ENCODE results near the gene NOL12. TPM values are rescaled to one million over a fixed set of nuclear protein-coding genes. Genes with fewer than 3 reads are reported as not detected.
A peak's percentile ranks its signal among the peaks of the same experiment; 100 is the strongest.
"Not testable (repeated sequence)": the region's sequence is repeated elsewhere in the genome, so short reads cannot be mapped to it uniquely, and the experiment has no call there.

Gene NOL12
- total and polyA plus RNA-seq, 4 experiments from 2014 or later, result 38.8 to 52.0 (median 51.0) TPM

DNA sequence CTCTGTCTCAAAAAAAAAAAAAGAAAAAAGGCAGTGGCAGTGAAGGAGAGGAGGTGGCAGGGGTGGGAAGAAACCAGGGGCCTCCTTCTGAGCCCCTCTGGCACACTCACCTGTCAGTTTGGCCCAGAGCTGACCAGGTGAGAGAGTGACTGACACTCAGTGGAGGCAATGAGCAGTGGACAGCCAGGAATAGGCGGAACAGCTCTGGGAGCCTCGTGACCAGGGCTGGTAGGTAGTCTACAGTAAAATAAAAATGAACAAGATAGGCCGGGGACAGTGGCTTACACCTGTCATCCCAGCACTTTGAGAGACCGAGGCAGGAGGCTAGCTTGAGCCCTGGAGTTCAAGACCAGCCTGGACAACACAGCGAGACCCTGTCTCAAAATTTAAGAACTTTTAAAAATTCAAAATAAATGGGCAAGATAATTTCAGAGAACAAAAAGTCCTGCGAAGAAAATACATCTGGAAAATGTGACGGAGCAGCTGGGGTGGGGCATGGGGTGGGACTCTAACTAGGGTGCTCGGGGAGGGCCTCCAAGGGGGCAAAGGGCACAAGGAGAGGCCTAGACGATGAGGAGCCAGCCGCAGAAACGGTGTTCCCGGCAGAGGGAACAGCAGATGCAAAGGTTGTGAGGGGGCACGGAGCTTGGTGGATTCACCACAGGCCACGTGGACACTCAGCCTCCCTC, 31.4 kb upstream of the NOL12 start:
- Histone ChIP-seq H3K36me3 (ENCODE audit: insufficient read depth, low read length) (peaks cover 43% of the 10 kb centered on the region), H3K4me1 (ENCODE audit: insufficient read depth, low read length) (peaks cover 15% of the 10 kb centered on the region), H3K27ac (ENCODE audit: low read depth, low read length) (no peak overlapping the region), H3K9me3 (ENCODE audit: control insufficient read depth in 1 of 2, low read length in 2 of 2) (no peaks in the 10 kb centered on the region), H3K27me3 (ENCODE audit: insufficient read depth, low read length) (no peaks in the 10 kb centered on the region), H3K4me3 (ENCODE audit: low read length in 2 of 2) (no peak overlapping the region)
- Mint-ChIP-seq H3K27ac (peak overlapping the region in 3 of 7 donors; percentile 21 to 37 (median 36)), H3K27me3 (no peaks in the 10 kb centered on the region), H3K4me3 (no peak overlapping the region), H3K4me1 (peaks cover 13 to 24% (median 19%) of the 10 kb centered on the region in 4 donors), H3K9me3 (no peaks in the 10 kb centered on the region), H3K36me3 (peaks cover 7 to 41% of the 10 kb centered on the region in 2 donors)
- intact Hi-C loops (cut with micrococcal nuclease), result no loop called here
- ChIA-PET POLR2A (ENCODE audit: partially characterized antibody) (interaction anchor here (9.8 to 13.9 kb wide), 2 partner anchors 14 to 18 kb away, joined by 168 to 348 read pairs; partner anchors contain the start of genes LGALS1 and SH3BP1), CTCF (ENCODE audit: partially characterized antibody) (interaction anchor here (12.7 to 17.5 kb wide), 2 partner anchors 11 to 24 kb away, joined by 181 to 221 read pairs; partner anchors contain the start of gene LGALS1)
- no peak for DNase-seq

GRCh38 chr22:37655252-37655563, 30.9 kb upstream of the NOL12 start:
- CTCF ChIA-PET (ENCODE audit: partially characterized antibody), result interaction anchor here (12.7 to 17.5 kb wide), 2 partner anchors 12 to 24 kb away, joined by 181 to 221 read pairs; partner anchors contain the start of gene LGALS1
- intact Hi-C loops (cut with micrococcal nuclease), result no loop called here
- Histone ChIP-seq H3K27ac (ENCODE audit: low read depth, low read length) (no peak overlapping the region), H3K9me3 (ENCODE audit: control insufficient read depth in 1 of 2, low read length in 2 of 2) (no peaks in the 10 kb centered on the region), H3K4me3 (ENCODE audit: low read length in 2 of 2) (no peak overlapping the region), H3K36me3 (ENCODE audit: insufficient read depth, low read length) (peaks cover 38% of the 10 kb centered on the region), H3K27me3 (ENCODE audit: insufficient read depth, low read length) (no peaks in the 10 kb centered on the region), H3K4me1 (ENCODE audit: insufficient read depth, low read length) (peaks cover 20% of the 10 kb centered on the region)
- Mint-ChIP-seq H3K36me3 (peaks cover 5 to 37% of the 10 kb centered on the region in 2 donors), H3K4me3 (no peak overlapping the region), H3K27ac (no peak overlapping the region), H3K4me1 (peaks cover 18 to 29% (median 24%) of the 10 kb centered on the region in 4 donors), H3K9me3 (no peaks in the 10 kb centered on the region), H3K27me3 (no peaks in the 10 kb centered on the region)
- peak in 1 of 5 donors; percentile 36 for DNase-seq
- POLR2A ChIA-PET (ENCODE audit: partially characterized antibody), result interaction anchor here (9.8 to 13.9 kb wide), 2 partner anchors 14 to 17 kb away, joined by 168 to 348 read pairs; partner anchors contain the start of genes LGALS1 and SH3BP1

- H3K4me3 Mint-ChIP-seq; intact Hi-C loops (cut with micrococcal nuclease); H3K27ac ChIP-seq (ENCODE audit: low read depth, low read length); DNase-seq; H3K9me3 ChIP-seq (ENCODE audit: control insufficient read depth in 1 of 2, low read length in 2 of 2); H3K4me3 ChIP-seq (ENCODE audit: low read length in 2 of 2); H3K9me3 Mint-ChIP-seq; H3K27me3 ChIP-seq (ENCODE audit: insufficient read depth, low read length); H3K27me3 Mint-ChIP-seq: not testable (repeated sequence)
- H3K36me3 Mint-ChIP-seq, result peaks cover 5 to 32% of the 10 kb centered on the region in 2 donors
- Histone ChIP-seq H3K4me1 (ENCODE audit: insufficient read depth, low read length) (peaks cover 33% of the 10 kb centered on the region), H3K36me3 (ENCODE audit: insufficient read depth, low read length) (peaks cover 25% of the 10 kb centered on the region)
- peak overlapping the region in 5 of 7 donors; percentile 24 to 86 (median 46) for H3K27ac Mint-ChIP-seq
- POLR2A ChIA-PET (ENCODE audit: partially characterized antibody), result interaction anchor here (2.8 to 13.9 kb wide), 5 partner anchors 16 to 29 kb away, joined by 36 to 348 read pairs (median 70); partner anchors contain the start of genes LGALS1 and SH3BP1
- CTCF ChIA-PET (ENCODE audit: partially characterized antibody), result interaction anchor here (0.7 to 17.5 kb wide), 5 partner anchors 13 to 212 kb away, joined by 3 to 221 read pairs (median 10); partner anchors contain the start of gene LGALS1
- H3K4me1 Mint-ChIP-seq, result peaks cover 28 to 43% (median 35%) of the 10 kb centered on the region in 4 donors
Observed at GRCh38 chr22:37656583-37656982, 29.6 kb upstream of the NOL12 start.

- H3K36me3 Mint-ChIP-seq, result peaks cover 5 to 30% of the 10 kb centered on the region in 2 donors
- H3K9me3 Mint-ChIP-seq, result no peaks in the 10 kb centered on the region
- peak overlapping the region; percentile 85 to 98 (median 93) for H3K27ac Mint-ChIP-seq
- H3K27me3 Mint-ChIP-seq, result no peaks in the 10 kb centered on the region
- no peaks in the 10 kb centered on the region for H3K27me3 ChIP-seq (ENCODE audit: insufficient read depth, low read length)
- H3K4me3 Mint-ChIP-seq, result peak overlapping the region; percentile 74 to 94 (median 86)
- ChIA-PET CTCF (ENCODE audit: partially characterized antibody) (interaction anchor here (0.6 to 17.5 kb wide), 24 partner anchors 8 to 206 kb away, joined by 3 to 221 read pairs (median 5); partner anchors contain the start of genes LGALS1, NOL12 and SH3BP1), POLR2A (ENCODE audit: partially characterized antibody) (interaction anchor here (0.6 to 13.9 kb wide), 18 partner anchors 9 to 413 kb away, joined by 3 to 348 read pairs (median 8); partner anchors contain the start of genes GGA1, LGALS1, NOL12 and RAC2)
- peaks cover 33% of the 10 kb centered on the region for H3K4me1 ChIP-seq (ENCODE audit: insufficient read depth, low read length)
- intact Hi-C loops (cut with micrococcal nuclease), result loop anchor here (1.0 to 2.0 kb wide), 4 partner anchors 19 to 49 kb away; partner anchors contain the start of genes GGA1 and SH3BP1
- DNase-seq, result peak in 1 of 5 donors; percentile 34
- peak overlapping the region; percentile 63 for H3K27ac ChIP-seq (ENCODE audit: low read depth, low read length)
- H3K9me3 ChIP-seq (ENCODE audit: control insufficient read depth in 1 of 2, low read length in 2 of 2), result no peaks in the 10 kb centered on the region
- peaks cover 16% of the 10 kb centered on the region for H3K36me3 ChIP-seq (ENCODE audit: insufficient read depth, low read length)
- H3K4me3 ChIP-seq (ENCODE audit: low read length in 2 of 2), result peak overlapping the region; percentile 27 to 41
- H3K4me1 Mint-ChIP-seq, result peaks cover 29 to 49% (median 37%) of the 10 kb centered on the region in 4 donors
Observed at GRCh38 chr22:37657590-37658132, 28.5 kb upstream of the NOL12 start.

- peaks cover 33% of the 10 kb centered on the region for H3K4me1 ChIP-seq (ENCODE audit: insufficient read depth, low read length)
- Mint-ChIP-seq H3K27ac (peak within 1 kb of the TSS; percentile 85 to 98 (median 93)), H3K4me1 (peaks cover 29 to 49% (median 37%) of the 10 kb centered on the region in 4 donors), H3K27me3 (no peaks in the 10 kb centered on the region), H3K36me3 (peaks cover 2 to 22% of the 10 kb centered on the region in 2 donors), H3K9me3 (no peaks in the 10 kb centered on the region), H3K4me3 (peak within 1 kb of the TSS; percentile 82 to 94 (median 86))
- H3K27me3 ChIP-seq (ENCODE audit: insufficient read depth, low read length), result no peaks in the 10 kb centered on the region
- H3K9me3 ChIP-seq (ENCODE audit: control insufficient read depth in 1 of 2, low read length in 2 of 2), result no peaks in the 10 kb centered on the region
- H3K4me3 ChIP-seq (ENCODE audit: low read length in 2 of 2), result peak within 1 kb of the TSS; percentile 27 to 57
- DNase-seq, result peak; percentile 98
- peaks cover 10% of the 10 kb centered on the region for H3K36me3 ChIP-seq (ENCODE audit: insufficient read depth, low read length)
- intact Hi-C loops (cut with micrococcal nuclease), result loop anchor here (1.0 to 2.0 kb wide), 4 partner anchors 19 to 50 kb away; partner anchors contain the start of genes GGA1 and SH3BP1
- H3K27ac ChIP-seq (ENCODE audit: low read depth, low read length), result peak within 1 kb of the TSS; percentile 63
- POLR2A ChIA-PET (ENCODE audit: partially characterized antibody), result interaction anchor here (0.6 to 13.9 kb wide), 20 partner anchors 10 to 414 kb away, joined by 3 to 348 read pairs (median 6); partner anchors contain the start of genes GGA1, LGALS1, NOL12 and RAC2
- CTCF ChIA-PET (ENCODE audit: partially characterized antibody), result interaction anchor here (0.6 to 17.5 kb wide), 23 partner anchors 8 to 205 kb away, joined by 3 to 221 read pairs (median 5); partner anchors contain the start of genes GGA1, LGALS1, NOL12 and SH3BP1
Observed at GRCh38 chr22:37658133-37659065, 27.7 kb upstream of the NOL12 start, which contains the start of gene PDXP. Gene PDXP (plus strand): TSS chr22:37658723. CDS start chr22:37658783, 60 bp downstream.
